Measurements from ENCODE around the gene AP5Z1. TPM values are rescaled to one million over a fixed set of nuclear protein-coding genes. Genes with fewer than 3 reads are reported as not detected.

Gene AP5Z1
- total and polyA plus RNA-seq, 2 of the 4 experiments (the other 2 are of a cell fraction) = 9.7 to 38.7 TPM

- no peak overlapping the region for H3K4me2 ChIP-seq (ENCODE audit: low read depth, low read length)
- no peak overlapping the region for H2BK15ac ChIP-seq (ENCODE audit: low read depth, low read length)
- peaks cover 11% of the 10 kb centered on the region for H3K4me1 ChIP-seq (ENCODE audit: control insufficient read depth, insufficient read depth, low read length)
- no peak overlapping the region for H4K91ac ChIP-seq (ENCODE audit: insufficient read depth, low read depth, low read length)
- in situ Hi-C loops (cut with MboI; ENCODE audit: low sequenced_read_pairs) = no loop called here
- no peak overlapping the region for H3K4ac ChIP-seq (ENCODE audit: low read depth, low read length)
- CTCF ChIA-PET = no interaction called here
- no TSS peak for BruUV-seq (replicated peaks)
- no peaks in the 10 kb centered on the region for H3K9me3 ChIP-seq (ENCODE audit: control insufficient read depth, insufficient read depth, low read length)
- no peak overlapping the region for H3K18ac ChIP-seq (ENCODE audit: low read depth, low read length)
- no peak overlapping the region for H2BK120ac ChIP-seq (ENCODE audit: low read depth, low read length)
- no peak overlapping the region for H3K14ac ChIP-seq (replicated peaks; ENCODE audit: low read depth, low read length)
- H2AFZ ChIP-seq (replicated peaks; ENCODE audit: low read length, poor library complexity) = no peak overlapping the region
- H2AK9ac ChIP-seq (replicated peaks; ENCODE audit: low read depth, low read length, poor library complexity) = no peak overlapping the region
- no peak overlapping the region for H2AK5ac ChIP-seq (ENCODE audit: low read depth, low read length)
- no peak overlapping the region for H4K8ac ChIP-seq (ENCODE audit: low read depth in 2 of 2, low read length in 2 of 2)
- H4K20me1 ChIP-seq (ENCODE audit: insufficient read depth, low read length) = peaks cover 28% of the 10 kb centered on the region
- DNase-seq = no peak
- H3K23ac ChIP-seq (ENCODE audit: low read depth, low read length) = no peak overlapping the region
- H3K79me1 ChIP-seq (ENCODE audit: low read depth in 1 of 2, low read length in 2 of 2) = peaks cover 38 to 89% of the 10 kb centered on the region in 2 experiments
- no peak overlapping the region for H3K4me3 ChIP-seq (ENCODE audit: insufficient read depth, low read depth, low read length)
- POLR2A ChIA-PET (ENCODE audit: unreplicated experiment) = no interaction called here
- no peak overlapping the region for H2BK20ac ChIP-seq (ENCODE audit: low read depth, low read length)
- no peak overlapping the region for H3K9ac ChIP-seq (ENCODE audit: low read depth, low read length)
- no peak overlapping the region for H2BK5ac ChIP-seq (ENCODE audit: low read depth, low read length, poor library complexity, severe bottlenecking)
- no peak overlapping the region for H3K56ac ChIP-seq (ENCODE audit: extremely low read depth, insufficient read depth, low read length)
- H3K9me1 ChIP-seq (ENCODE audit: insufficient read depth, low read length) = peaks cover 28% of the 10 kb centered on the region
- no peak overlapping the region for H4K5ac ChIP-seq (ENCODE audit: low read depth, low read length)
- ATAC-seq (ENCODE audit: low read depth) = no peak
- H3K27ac ChIP-seq (ENCODE audit: insufficient read depth, low read length) = no peak overlapping the region
- H3K36me3 ChIP-seq (ENCODE audit: control insufficient read depth, insufficient read depth, low read length) = peaks cover 24% of the 10 kb centered on the region
- intact Hi-C loops (cut with micrococcal nuclease) = no loop called here
- TF ChIP-seq MXI1 (IDR thresholded peaks at IDR 0.05; ENCODE audit: borderline replicate concordance, low read depth, low read length) = no peak
- TF ChIP-seq POLR2A (IDR thresholded peaks at IDR 0.05; ENCODE audit: low read depth, low read length) = no peak
- TF ChIP-seq SMC3 (IDR thresholded peaks at IDR 0.05; ENCODE audit: low read depth, low read length) = no peak
- no peak for TF ChIP-seq RFX5 (IDR thresholded peaks at IDR 0.05; ENCODE audit: low read depth, low read length)
- no peak for TF ChIP-seq CTCF (conservative IDR thresholded peaks at IDR 0.05; ENCODE audit: low read depth, low read length)
- TF ChIP-seq MAZ (IDR thresholded peaks at IDR 0.05; ENCODE audit: borderline replicate concordance, low read depth, low read length) = no peak
- TF ChIP-seq USF2 (IDR thresholded peaks at IDR 0.05; ENCODE audit: low read depth, low read length) = no peak
- no peak for TF ChIP-seq CHD1 (IDR thresholded peaks at IDR 0.05; ENCODE audit: low read depth, low read length)
- no peaks in the 10 kb centered on the region for H3K27me3 ChIP-seq (ENCODE audit: control insufficient read depth, insufficient read depth, low read length)
- dilution Hi-C loops (cut with HindIII; ENCODE audit: low sequenced_read_pairs, unreplicated experiment) = no loop called here
- 88% methylated on average over 8 of the region's 23 CpGs; no CpG with 5 or more reads in 1 of the 2 experiments for WGBS, 2 experiments (ENCODE audit: extremely low coverage in 2 of 2, insufficient read length in 1 of 2)
These were observed 40.7 kb upstream of the AP5Z1 start for GRCh38 chr7:4734587-4735345.
